ENCODE measurements around the gene SPZ1. TPM values are rescaled to one million over a fixed set of nuclear protein-coding genes. Genes with fewer than 3 reads are reported as not detected.

The SPZ1 gene, protein sequence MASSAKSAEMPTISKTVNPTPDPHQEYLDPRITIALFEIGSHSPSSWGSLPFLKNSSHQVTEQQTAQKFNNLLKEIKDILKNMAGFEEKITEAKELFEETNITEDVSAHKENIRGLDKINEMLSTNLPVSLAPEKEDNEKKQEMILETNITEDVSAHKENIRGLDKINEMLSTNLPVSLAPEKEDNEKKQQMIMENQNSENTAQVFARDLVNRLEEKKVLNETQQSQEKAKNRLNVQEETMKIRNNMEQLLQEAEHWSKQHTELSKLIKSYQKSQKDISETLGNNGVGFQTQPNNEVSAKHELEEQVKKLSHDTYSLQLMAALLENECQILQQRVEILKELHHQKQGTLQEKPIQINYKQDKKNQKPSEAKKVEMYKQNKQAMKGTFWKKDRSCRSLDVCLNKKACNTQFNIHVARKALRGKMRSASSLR
- not detected in 2 replicates for total RNA-seq

DNA sequence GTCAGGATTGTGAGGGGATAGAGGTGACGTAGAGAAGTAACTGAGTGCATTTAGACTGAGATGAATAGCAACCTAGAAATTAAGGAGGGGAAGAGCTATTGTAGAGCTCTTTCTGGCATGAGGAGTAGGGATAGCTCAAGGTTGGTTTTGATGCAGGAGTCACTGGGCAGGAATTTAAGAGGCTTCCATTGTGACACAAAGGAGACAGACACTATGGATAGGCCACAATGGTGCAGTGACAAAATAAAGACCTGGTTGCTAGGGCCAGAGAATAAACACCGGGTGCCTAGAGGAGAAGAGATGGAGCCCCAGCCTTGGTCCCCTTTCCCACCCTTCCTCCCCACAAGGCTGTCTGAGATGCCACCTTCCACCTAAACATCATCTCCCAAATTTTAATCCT lies at the start of gene SPZ1:
Gene SPZ1 (plus strand): TSS at position 301 of the 400 bp plus-strand sequence. CDS start 214 bp downstream, outside the sequence.

Small RNA genes within 50 kb of the gene (small RNA-seq; reads per million reads assigned to genes)
- not detected for gene AC026410.2
- not detected for gene RF00322
- gene RNU6-211P, result not detected

Other genes starting within 250 kb of the SPZ1 start
- gene SERINC5, start 64.0 kb upstream of the SPZ1 start, total RNA-seq, result 23.1 and 25.1 TPM in 2 replicates
- 42.8 and 48.5 TPM in 2 replicates for gene ZFYVE16, start 88.1 kb downstream of the SPZ1 start, total RNA-seq
- gene FAM151B, start 168.1 kb downstream of the SPZ1 start, total RNA-seq, result 13.7 and 14.6 TPM in 2 replicates

Measured in articular chondrocyte of knee joint (primary cell).